Neural progenitor cell (in vitro differentiated cells): Measurements from ENCODE around the gene SPRED1.

Experiments
- CTCF ChIP-seq: fragments of 200-600 bp; sonication (generic); IDR thresholded peaks from 2 replicates; pipeline ENCODE4 v1.5.1; 2017; ENCODE audit warnings: antibody characterized with exemption, mild to moderate bottlenecking
- EZH2phosphoT487 ChIP-seq: fragments of 200-600 bp; sonication (generic); IDR thresholded peaks from 2 replicates; pipeline ENCODE4 v1.6.1; 2017; ENCODE audit warnings: antibody characterized with exemption

GRCh38 chr15:38320866-38321265 lies 68.2 kb downstream of the SPRED1 start:
- TF ChIP-seq CTCF = no peak
- TF ChIP-seq EZH2phosphoT487 = no peak
